SK-N-SH treated with all-trans-retinoic acid at 6 μM for 48 hours (cell line): Measurements from ENCODE around the gene KRT86.

ENCODE experiments used
- ATAC-seq: fragments of 200-7000 bp; cut with Tn5 transposase; 3 replicates; pipeline ENCODE4 v1.9.1; 2020; ENCODE audit warnings: mild to moderate bottlenecking, moderate library complexity
- ARNTL ChIP-seq: fragments of 450-650 bp; formaldehyde crosslinking; IDR thresholded peaks from 2 replicates; pipeline ENCODE4 v1.5.0; 2020; ENCODE audit warnings: low read depth, mild to moderate bottlenecking, moderate library complexity, borderline replicate concordance
- BACH2 ChIP-seq: fragments of 250-450 bp; sonication (Bioruptor Pico); IDR thresholded peaks from 2 replicates; pipeline ENCODE4 v1.9.0; 2021; ENCODE audit warnings: mild to moderate bottlenecking, borderline replicate concordance
- CSDC2 ChIP-seq: fragments of 250-450 bp; sonication (Bioruptor Pico); IDR thresholded peaks from 2 replicates; pipeline ENCODE4 v1.5.0; 2020; ENCODE audit warnings: mild to moderate bottlenecking, moderate library complexity
- ESRRG ChIP-seq: fragments of 250-450 bp; sonication (Bioruptor Pico); IDR thresholded peaks from 2 replicates; pipeline ENCODE4 v1.6.1; 2021; ENCODE audit warnings: mild to moderate bottlenecking
- GLIS3 ChIP-seq: fragments of 250-450 bp; sonication (Bioruptor Pico); IDR thresholded peaks from 2 replicates; pipeline ENCODE4 v1.5.0; 2020; ENCODE audit warnings: mild to moderate bottlenecking, moderate library complexity
- ISL1 ChIP-seq: fragments of 250-450 bp; sonication (Bioruptor Pico); IDR thresholded peaks from 2 replicates; pipeline ENCODE4 v2.1.2; 2022; ENCODE audit warnings: mild to moderate bottlenecking, moderate library complexity
- PPARA ChIP-seq: fragments of 250-450 bp; sonication (Bioruptor Pico); IDR thresholded peaks from 2 replicates; pipeline ENCODE4 v1.5.0; 2020; ENCODE audit warnings: mild to moderate bottlenecking, borderline replicate concordance
- SNAI2 ChIP-seq: fragments of 250-450 bp; sonication (Bioruptor Pico); IDR thresholded peaks from 2 replicates; pipeline ENCODE4 v1.5.0; 2020; ENCODE audit warnings: mild to moderate bottlenecking, moderate library complexity
- TCF4 ChIP-seq: fragments of 250-450 bp; sonication (Bioruptor Pico); IDR thresholded peaks from 2 replicates; pipeline ENCODE4 v1.8.0; 2021; ENCODE audit warnings: mild to moderate bottlenecking, moderate library complexity, borderline replicate concordance
- TOX ChIP-seq: fragments of 250-450 bp; sonication (Bioruptor Pico); IDR thresholded peaks from 2 replicates; pipeline ENCODE4 v1.8.0; 2021; ENCODE audit warnings: mild to moderate bottlenecking, moderate library complexity, borderline replicate concordance
- ZC3H10 ChIP-seq: fragments of 250-450 bp; sonication (Bioruptor Pico); IDR thresholded peaks from 2 replicates; pipeline ENCODE4 v1.5.1; 2021; ENCODE audit warnings: mild to moderate bottlenecking, moderate library complexity
- ZFP3 ChIP-seq: fragments of 250-450 bp; sonication (Bioruptor Pico); IDR thresholded peaks from 2 replicates; pipeline ENCODE4 v1.5.0; 2020; ENCODE audit warnings: mild to moderate bottlenecking, moderate library complexity
- ZFP30 ChIP-seq: fragments of 450-650 bp; formaldehyde crosslinking; IDR thresholded peaks from 2 replicates; pipeline ENCODE4 v1.5.0; 2022; ENCODE audit warnings: mild to moderate bottlenecking, moderate library complexity
- ZNF70 ChIP-seq: fragments of 450-650 bp; formaldehyde crosslinking; IDR thresholded peaks from 2 replicates; pipeline ENCODE4 v1.5.0; 2020; ENCODE audit warnings: mild to moderate bottlenecking, moderate library complexity
- ZNF8 ChIP-seq: fragments of 450-650 bp; formaldehyde crosslinking; IDR thresholded peaks from 2 replicates; pipeline ENCODE4 v1.5.0; 2020; ENCODE audit warnings: mild to moderate bottlenecking, moderate library complexity
- TF ChIP-seq, protein P1 (sequence below): fragments of 250-450 bp; sonication (Bioruptor Pico); IDR thresholded peaks from 2 replicates; pipeline ENCODE4 v1.5.1; 2020; ENCODE audit warnings: low read depth, mild to moderate bottlenecking, moderate library complexity
- TF ChIP-seq, protein P2 (sequence below): fragments of 250-450 bp; sonication (Bioruptor Pico); IDR thresholded peaks from 2 replicates; pipeline ENCODE4 v1.5.1; 2021; ENCODE audit warnings: mild to moderate bottlenecking, moderate library complexity
- TF ChIP-seq, protein P3 (sequence below): fragments of 250-450 bp; sonication (Bioruptor Pico); IDR thresholded peaks from 2 replicates; pipeline ENCODE4 v1.8.0; 2021; ENCODE audit warnings: low read depth, mild to moderate bottlenecking, moderate library complexity, borderline replicate concordance
- TF ChIP-seq, protein P4 (sequence below): fragments of 250-450 bp; sonication (Bioruptor Pico); IDR thresholded peaks from 2 replicates; pipeline ENCODE4 v1.8.0; 2020; ENCODE audit warnings: mild to moderate bottlenecking, moderate library complexity, borderline replicate concordance
- TF ChIP-seq, protein P5 (sequence below): fragments of 250-450 bp; sonication (Bioruptor Pico); IDR thresholded peaks from 2 replicates; pipeline ENCODE4 v1.5.0; 2020; ENCODE audit warnings: mild to moderate bottlenecking, moderate library complexity

Gene KRT86

DNA sequence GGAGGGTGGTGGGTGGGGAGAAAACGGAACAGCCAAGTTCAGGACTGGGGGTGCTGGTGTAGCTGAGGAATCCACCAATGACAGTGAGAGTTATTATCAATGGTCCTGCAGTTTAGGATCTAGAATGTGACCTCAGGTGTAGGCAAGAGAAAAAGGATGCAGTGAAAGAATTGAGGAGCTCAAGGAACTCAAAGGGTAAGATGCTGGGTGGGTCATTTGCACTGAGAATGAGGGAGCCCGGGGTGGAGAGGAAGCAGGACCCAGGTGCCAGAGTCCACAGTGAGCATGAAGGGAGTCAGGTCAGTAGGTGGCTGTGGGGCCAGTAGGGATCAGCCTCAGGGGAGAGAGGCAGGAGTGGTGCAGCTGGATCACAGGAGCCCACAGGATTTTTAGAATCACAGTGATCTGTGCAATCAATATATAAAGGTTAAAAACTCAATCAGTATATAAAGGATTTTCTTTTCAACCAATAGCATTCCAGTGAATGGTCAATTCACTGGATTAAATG lies 44.6 kb upstream of the KRT86 start (continued):
- no peak for TF ChIP-seq TCF4 (CRISPR knock-in tag)
- no peak for TF ChIP-seq BACH2 (CRISPR knock-in tag)

DNA sequence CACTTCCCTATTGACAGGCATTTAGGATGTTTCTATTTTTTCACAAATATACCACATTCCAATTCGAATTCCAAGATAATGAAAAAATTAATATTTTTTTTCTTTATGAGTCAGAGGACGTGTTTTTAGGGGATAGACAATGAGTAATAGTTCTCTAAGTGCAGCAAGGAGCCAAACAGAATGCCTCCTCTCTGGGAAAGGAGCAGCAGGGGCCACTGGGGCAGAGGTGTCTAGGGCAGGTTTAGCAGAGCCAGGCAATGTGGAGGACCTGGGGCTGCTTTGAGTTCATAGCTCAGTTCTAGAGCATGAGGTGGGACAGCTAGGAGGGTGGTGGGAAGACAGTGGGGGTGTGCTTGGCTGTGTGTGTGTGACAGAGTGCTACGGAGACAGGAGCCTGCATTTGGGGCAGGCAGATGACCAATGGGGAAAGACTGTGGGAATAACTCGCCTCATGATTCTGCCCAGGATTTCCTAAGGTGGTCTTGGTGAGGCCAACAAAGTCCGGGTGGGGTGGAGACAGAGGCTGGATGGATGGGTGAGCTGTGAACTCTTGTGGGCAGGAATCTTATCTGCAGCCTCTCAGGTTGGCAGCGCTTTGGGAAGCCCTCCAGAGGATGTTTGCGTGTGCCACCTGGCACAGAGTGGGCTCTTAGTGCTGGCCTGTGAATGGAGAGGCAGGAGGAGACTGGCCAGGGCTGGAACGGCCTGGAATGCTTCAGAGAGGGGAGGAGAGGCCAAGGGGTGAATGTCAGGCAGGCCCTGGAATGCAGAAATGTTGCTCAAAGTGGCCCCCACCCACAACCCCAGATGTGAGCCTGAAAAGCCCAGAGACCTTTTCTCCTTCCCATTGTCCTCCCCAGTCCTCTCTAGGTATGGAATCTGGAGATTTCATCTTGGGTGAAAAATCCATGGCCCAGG lies 43.8 kb upstream of the KRT86 start:
- TF ChIP-seq ZFP3 (CRISPR knock-in tag) (0 out of 2 replicates have a peak, but pooled peaks have one; percentile 33), ARNTL (CRISPR knock-in tag) (no peak), TCF4 (CRISPR knock-in tag) (no peak), ISL1 (CRISPR knock-in tag) (peak; percentile 70), TOX (CRISPR knock-in tag) (no peak), SNAI2 (CRISPR knock-in tag) (no peak), BACH2 (CRISPR knock-in tag) (no peak)
- TF ChIP-seq, protein P1, sequence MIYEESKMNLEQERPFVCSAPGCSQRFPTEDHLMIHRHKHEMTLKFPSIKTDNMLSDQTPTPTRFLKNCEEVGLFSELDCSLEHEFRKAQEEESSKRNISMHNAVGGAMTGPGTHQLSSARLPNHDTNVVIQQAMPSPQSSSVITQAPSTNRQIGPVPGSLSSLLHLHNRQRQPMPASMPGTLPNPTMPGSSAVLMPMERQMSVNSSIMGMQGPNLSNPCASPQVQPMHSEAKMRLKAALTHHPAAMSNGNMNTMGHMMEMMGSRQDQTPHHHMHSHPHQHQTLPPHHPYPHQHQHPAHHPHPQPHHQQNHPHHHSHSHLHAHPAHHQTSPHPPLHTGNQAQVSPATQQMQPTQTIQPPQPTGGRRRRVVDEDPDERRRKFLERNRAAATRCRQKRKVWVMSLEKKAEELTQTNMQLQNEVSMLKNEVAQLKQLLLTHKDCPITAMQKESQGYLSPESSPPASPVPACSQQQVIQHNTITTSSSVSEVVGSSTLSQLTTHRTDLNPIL (CRISPR knock-in tag) = 0 out of 2 replicates have a peak, but pooled peaks have one; percentile 54
- TF ChIP-seq, protein P2, sequence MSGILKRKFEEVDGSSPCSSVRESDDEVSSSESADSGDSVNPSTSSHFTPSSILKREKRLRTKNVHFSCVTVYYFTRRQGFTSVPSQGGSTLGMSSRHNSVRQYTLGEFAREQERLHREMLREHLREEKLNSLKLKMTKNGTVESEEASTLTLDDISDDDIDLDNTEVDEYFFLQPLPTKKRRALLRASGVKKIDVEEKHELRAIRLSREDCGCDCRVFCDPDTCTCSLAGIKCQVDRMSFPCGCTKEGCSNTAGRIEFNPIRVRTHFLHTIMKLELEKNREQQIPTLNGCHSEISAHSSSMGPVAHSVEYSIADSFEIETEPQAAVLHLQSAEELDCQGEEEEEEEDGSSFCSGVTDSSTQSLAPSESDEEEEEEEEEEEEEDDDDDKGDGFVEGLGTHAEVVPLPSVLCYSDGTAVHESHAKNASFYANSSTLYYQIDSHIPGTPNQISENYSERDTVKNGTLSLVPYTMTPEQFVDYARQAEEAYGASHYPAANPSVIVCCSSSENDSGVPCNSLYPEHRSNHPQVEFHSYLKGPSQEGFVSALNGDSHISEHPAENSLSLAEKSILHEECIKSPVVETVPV (CRISPR knock-in tag) = no peak
- ATAC-seq = peak; percentile 93

DNA sequence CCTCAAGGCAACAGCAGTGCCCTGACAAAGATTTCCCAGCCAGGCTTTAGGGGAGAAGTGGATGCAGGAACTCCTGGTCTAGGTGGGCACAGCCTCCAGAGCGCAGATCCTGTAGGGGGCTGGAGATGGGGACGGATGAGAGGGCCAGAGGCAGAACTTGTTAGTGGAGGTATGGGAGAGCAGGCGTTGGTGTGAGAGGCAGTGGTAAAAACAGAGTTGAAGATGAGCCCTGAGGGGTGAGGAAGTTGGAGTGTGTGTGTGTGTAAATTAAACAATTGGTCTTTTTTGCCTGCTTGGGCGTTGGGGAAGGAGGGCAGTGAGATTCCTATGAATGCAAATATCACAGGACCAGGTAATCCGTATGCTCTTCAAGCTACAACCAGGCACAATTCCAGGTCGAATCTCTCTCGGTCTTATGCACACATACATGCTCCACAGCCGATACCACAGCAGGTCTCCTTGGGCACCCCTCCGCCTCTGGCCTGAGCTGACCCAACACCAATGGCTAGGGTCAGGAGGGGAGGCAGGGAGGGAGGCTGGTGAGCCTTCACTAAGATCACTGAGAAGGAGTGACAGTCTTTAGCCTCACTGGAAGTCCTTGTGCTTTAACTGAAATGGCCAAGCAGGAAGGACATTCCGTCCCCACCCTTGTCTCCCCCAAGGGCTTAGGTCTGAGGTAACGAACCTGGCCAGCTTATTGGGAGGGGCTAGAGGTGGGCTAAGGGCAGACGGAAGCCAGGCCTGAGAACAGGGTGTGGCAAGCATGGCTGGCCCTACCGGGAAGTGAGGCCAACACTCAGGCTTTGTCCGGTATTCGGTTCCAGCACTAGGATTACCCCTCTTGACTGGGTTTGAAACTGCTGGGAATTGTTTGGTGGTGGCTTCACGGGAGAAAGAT lies 42.9 kb upstream of the KRT86 start:
- no peak for ATAC-seq
- TF ChIP-seq ZC3H10 (CRISPR knock-in tag) = no peak
- TF ChIP-seq, protein P1 (CRISPR knock-in tag) = no peak
- no peak for TF ChIP-seq ZNF70 (CRISPR knock-in tag)
- TF ChIP-seq, protein P3, sequence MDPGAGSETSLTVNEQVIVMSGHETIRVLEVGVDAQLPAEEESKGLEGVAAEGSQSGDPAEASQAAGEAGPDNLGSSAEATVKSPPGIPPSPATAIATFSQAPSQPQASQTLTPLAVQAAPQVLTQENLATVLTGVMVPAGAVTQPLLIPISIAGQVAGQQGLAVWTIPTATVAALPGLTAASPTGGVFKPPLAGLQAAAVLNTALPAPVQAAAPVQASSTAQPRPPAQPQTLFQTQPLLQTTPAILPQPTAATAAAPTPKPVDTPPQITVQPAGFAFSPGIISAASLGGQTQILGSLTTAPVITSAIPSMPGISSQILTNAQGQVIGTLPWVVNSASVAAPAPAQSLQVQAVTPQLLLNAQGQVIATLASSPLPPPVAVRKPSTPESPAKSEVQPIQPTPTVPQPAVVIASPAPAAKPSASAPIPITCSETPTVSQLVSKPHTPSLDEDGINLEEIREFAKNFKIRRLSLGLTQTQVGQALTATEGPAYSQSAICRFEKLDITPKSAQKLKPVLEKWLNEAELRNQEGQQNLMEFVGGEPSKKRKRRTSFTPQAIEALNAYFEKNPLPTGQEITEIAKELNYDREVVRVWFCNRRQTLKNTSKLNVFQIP (CRISPR knock-in tag) = no peak
- no peak for TF ChIP-seq TCF4 (CRISPR knock-in tag)
- TF ChIP-seq, protein P4, sequence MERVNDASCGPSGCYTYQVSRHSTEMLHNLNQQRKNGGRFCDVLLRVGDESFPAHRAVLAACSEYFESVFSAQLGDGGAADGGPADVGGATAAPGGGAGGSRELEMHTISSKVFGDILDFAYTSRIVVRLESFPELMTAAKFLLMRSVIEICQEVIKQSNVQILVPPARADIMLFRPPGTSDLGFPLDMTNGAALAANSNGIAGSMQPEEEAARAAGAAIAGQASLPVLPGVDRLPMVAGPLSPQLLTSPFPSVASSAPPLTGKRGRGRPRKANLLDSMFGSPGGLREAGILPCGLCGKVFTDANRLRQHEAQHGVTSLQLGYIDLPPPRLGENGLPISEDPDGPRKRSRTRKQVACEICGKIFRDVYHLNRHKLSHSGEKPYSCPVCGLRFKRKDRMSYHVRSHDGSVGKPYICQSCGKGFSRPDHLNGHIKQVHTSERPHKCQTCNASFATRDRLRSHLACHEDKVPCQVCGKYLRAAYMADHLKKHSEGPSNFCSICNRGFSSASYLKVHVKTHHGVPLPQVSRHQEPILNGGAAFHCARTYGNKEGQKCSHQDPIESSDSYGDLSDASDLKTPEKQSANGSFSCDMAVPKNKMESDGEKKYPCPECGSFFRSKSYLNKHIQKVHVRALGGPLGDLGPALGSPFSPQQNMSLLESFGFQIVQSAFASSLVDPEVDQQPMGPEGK = no peak
- no peak for TF ChIP-seq ESRRG (CRISPR knock-in tag)
- TF ChIP-seq ZFP3 (CRISPR knock-in tag) = no peak
- TF ChIP-seq ISL1 (CRISPR knock-in tag) = no peak
- no peak for TF ChIP-seq ZNF8
- TF ChIP-seq SNAI2 (CRISPR knock-in tag) = no peak
- TF ChIP-seq, protein P5, sequence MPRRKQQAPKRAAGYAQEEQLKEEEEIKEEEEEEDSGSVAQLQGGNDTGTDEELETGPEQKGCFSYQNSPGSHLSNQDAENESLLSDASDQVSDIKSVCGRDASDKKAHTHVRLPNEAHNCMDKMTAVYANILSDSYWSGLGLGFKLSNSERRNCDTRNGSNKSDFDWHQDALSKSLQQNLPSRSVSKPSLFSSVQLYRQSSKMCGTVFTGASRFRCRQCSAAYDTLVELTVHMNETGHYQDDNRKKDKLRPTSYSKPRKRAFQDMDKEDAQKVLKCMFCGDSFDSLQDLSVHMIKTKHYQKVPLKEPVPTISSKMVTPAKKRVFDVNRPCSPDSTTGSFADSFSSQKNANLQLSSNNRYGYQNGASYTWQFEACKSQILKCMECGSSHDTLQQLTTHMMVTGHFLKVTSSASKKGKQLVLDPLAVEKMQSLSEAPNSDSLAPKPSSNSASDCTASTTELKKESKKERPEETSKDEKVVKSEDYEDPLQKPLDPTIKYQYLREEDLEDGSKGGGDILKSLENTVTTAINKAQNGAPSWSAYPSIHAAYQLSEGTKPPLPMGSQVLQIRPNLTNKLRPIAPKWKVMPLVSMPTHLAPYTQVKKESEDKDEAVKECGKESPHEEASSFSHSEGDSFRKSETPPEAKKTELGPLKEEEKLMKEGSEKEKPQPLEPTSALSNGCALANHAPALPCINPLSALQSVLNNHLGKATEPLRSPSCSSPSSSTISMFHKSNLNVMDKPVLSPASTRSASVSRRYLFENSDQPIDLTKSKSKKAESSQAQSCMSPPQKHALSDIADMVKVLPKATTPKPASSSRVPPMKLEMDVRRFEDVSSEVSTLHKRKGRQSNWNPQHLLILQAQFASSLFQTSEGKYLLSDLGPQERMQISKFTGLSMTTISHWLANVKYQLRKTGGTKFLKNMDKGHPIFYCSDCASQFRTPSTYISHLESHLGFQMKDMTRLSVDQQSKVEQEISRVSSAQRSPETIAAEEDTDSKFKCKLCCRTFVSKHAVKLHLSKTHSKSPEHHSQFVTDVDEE (CRISPR knock-in tag) = no peak
- TF ChIP-seq PPARA (CRISPR knock-in tag) = no peak
- no peak for TF ChIP-seq BACH2 (CRISPR knock-in tag)
- no peak for TF ChIP-seq ZFP30 (CRISPR knock-in tag)
- no peak for TF ChIP-seq CSDC2 (CRISPR knock-in tag)
- no peak for TF ChIP-seq ARNTL (CRISPR knock-in tag)
- no peak for TF ChIP-seq GLIS3 (CRISPR knock-in tag)
- no peak for TF ChIP-seq TOX (CRISPR knock-in tag)
- TF ChIP-seq, protein P2 (CRISPR knock-in tag) = no peak
